GM21529 (cell line): ENCODE measurements around the gene PODXL.
"Not testable (repeated sequence)": the region's sequence is repeated elsewhere in the genome, so short reads cannot be mapped to it uniquely, and the experiment has no call there.

Experiments used
- ATAC-seq: cut with Tn5 transposase; IDR thresholded peaks from one replicate; pipeline ENCODE4 v1.9.1; 2021; ENCODE audit not compliant: unreplicated experiment

The PODXL gene

DNA sequence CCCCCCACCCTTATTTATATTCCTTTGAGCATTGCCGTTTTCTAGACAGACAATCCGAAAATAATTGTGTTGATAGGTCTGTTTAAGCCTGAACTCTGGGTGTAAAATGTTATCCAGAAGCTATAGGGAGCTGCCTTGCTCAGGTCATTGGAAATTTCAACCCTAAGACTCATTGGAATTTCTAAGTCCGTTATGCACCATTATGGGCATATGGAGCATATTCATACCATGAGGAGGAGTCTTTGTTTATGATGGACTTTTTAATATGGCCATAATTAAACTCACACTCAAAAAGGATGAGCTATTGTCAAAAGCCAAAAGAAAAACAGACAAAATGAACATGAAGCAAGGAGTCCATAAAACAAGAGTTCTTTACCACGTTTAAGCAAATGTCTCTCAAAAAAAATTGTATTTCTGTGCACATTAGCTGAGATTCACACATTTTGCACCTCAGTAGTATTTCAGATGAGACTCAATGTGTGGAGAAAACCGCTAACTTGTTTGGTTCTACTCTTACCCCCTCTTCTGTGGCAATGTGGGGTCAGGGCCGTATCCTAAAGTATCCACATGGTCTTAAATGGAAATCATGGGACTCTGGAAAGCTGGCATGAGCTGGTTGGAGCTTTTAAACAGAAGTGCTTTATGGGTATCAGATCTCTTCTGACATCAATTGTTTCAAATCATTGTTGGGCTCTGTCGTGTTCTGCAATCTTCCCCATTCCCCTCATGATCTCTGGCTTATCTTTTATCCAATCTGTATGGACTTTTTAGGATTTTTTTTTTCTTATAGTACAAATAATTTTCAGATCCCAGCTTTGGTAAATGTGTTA is 60.5 kb downstream of the PODXL start:
- ATAC-seq: no peak

DNA sequence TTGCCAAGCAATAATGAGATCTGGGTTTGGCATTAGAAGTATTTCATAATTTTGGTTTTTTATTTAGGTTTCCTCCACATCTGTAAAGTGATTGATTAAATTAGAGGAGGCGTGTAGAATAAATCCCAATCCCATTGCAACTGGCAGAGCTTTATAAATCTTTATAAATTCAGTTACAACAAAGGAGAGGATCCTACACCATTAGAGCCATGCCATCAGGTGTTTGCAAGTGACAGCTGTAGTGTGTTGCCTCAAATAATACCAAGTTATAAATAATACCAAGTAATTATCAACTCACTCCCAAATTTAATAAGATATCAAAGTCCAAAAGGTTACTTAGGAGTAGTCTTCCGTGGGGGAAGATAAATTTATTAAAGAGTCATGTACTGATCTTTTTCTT is 62.2 kb downstream of the PODXL start:
- ATAC-seq: no peak

DNA sequence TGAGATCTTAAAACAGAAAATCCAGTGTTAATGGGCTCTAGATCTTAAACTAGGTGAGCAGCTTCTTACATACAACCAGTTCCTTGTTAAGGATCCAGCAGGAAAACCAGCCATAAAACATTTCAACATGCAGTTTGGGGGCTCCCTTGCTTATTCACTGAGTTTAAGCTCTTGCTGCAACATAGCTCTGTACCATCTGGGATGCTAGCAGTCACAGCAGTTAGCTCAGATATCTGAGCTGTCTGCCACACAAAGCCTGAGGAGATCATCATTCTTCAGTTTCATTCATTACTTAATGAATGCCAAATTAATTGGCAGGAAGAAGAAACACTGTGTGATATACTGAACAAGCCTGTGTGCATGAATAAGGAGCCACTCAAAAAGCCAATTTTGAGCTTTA is 62.8 kb downstream of the PODXL start:
- ATAC-seq: no peak

DNA sequence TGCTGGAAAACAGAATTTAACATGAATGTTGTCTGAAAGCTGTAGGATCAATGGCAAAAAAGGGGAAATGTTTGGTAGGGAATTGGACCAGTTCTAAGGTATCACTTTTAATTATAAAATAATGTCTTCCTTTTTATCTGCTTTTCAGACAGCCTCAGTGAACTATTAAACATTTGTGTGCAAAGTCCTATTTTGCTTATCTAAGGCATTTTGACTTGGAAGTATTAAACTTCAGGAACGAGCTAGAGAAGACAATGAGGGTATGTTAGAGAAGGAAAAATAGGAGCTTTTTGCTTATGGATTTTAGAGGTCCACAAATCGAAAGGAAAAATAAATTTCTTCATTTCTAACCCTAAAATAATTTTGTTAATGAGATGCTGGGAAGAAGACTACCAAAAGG is 63.3 kb downstream of the PODXL start:
- no peak for ATAC-seq

GRCh38 chr7:131489881-131490280 is 66.5 kb downstream of the PODXL start:
- ATAC-seq: no peak

DNA sequence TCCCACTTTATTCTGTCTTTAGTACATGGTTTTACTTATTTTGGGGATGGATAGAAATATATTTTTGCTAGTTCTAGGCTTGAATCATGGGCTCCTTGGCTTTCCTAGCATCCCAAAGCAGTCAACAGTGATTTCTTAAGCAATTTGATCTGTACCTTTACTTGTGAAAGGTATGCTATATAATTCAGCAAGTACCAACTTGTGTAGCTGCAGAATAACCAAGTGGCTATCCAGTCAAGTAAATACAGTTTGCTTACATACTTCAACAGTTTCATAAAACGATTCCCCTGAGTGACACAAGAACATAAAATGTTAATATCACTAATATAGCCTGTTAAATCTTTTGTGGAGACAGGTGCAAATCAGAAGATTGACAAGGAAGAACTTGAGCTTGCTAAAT is 67.2 kb downstream of the PODXL start:
- ATAC-seq: no peak

- no peak for ATAC-seq
Observed at GRCh38 chr7:131488361-131488760, 68.1 kb downstream of the PODXL start.

DNA sequence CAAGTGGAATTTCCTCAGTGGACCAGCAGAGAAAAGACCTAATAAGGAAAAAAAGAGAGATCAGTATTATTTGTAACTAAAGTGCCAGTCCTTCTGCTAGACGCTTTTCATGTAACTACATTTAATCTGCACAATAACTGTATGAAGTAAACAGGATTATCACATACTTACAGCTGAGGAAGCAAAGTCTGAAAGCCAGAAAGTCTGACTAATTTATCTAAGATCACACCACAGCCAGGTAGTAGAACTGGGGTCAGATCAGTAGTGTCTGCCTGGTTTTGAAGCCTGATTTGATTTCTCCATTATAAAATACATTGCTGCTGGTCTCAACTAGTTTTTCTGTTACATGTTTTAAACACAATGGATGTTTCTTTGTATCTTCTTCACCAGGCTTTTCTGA is 69.2 kb downstream of the PODXL start:
- no peak for ATAC-seq

GRCh38 chr7:131486346-131486745 is 70.1 kb downstream of the PODXL start:
- ATAC-seq: no peak

GRCh38 chr7:131483586-131483985 is 72.8 kb downstream of the PODXL start:
- ATAC-seq: no peak

GRCh38 chr7:131482800-131483199 is 73.6 kb downstream of the PODXL start:
- peak; percentile 66 for ATAC-seq

DNA sequence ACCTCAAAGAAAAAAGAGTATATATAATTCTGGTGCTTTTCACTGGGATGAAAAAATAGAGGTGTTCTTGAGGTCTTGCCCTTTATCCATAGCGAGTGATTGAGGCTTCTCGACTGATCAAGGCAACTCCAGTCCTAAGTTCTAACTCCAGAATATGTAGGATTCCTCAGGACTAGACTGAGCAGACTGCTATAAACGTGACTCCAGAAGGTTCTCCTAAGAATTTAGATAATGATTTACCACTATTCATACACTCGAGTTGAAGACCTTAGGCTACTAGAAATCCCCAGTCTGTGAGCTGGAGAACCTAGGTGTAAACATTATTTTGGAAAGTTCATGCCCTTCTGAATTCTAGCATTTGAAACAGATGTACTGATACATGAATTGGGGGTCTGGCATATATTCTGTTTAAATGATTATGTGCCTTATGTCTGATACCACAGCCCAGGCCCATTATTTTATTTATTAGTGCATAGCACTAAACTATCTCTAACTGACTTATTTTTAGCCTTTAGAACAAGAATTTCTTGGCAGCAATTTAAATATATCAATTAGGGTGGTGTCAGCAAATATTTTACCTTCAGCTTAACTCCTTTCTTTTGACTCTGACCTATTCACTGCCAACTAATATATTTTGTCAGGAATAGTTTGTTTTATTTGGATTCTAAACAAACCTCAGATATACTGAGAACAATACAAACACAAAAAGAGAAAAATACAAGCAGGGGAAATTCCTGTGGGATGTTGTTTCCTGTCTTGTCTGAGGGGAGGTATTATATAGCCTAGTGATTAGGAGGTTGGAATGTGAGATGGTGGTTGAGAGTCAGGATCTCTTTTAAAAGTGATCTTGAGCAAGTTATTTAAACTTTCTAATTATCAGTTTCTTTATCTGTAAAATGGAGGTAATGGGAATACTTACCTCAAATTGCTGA is 75.8 kb downstream of the PODXL start:
- ATAC-seq: no peak

GRCh38 chr7:131476740-131477139 is 79.7 kb downstream of the PODXL start:
- ATAC-seq: no peak

- no peak for ATAC-seq
Observed at GRCh38 chr7:131471250-131472004, 85.0 kb downstream of the PODXL start.

- ATAC-seq: no peak
Observed at GRCh38 chr7:131467788-131468187, 88.6 kb downstream of the PODXL start.

GRCh38 chr7:131466735-131467365 is 89.6 kb downstream of the PODXL start:
- ATAC-seq: no peak

DNA sequence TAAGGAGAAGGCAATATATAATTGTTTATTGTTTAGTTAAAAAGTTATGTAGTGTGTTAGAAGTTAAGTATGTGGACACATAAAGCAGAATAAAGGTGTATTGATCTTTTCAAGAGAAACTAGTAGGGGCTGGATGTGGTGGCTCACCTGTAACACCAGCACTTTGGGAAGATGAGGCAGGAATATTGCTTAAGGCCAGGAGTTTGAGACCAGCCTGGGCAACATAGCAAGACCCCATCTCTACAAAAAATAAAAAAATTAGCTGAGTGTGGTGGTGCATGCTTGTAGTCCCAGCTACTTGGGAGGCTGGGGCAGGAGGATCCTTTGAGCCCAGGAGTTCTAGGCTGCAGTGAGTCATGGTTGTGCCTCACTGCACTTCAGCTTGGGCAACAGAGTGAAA is 93.7 kb downstream of the PODXL start:
- not testable (repeated sequence) for ATAC-seq

- no peak for ATAC-seq
Observed at GRCh38 chr7:131462059-131462458, 94.4 kb downstream of the PODXL start.

DNA sequence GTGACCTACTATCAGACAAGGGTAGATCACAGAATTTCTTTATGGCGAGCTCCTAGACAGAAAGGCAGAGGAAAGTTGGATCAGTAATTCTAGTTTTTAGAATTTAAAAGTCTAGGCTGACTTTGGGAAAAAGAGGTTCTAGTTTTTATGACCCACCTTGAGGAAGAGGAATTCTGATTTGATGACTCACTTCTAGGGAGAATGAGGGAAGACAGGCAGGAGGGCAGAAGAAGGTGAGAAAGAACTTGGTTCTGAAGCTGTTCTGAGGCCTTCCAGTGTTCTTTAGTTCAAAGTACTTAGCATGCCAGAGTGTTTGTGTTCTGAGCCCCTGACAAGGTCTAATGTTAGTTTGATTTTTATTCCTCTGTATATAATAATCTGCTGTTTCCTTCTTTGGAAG is 97.2 kb downstream of the PODXL start:
- no peak for ATAC-seq

DNA sequence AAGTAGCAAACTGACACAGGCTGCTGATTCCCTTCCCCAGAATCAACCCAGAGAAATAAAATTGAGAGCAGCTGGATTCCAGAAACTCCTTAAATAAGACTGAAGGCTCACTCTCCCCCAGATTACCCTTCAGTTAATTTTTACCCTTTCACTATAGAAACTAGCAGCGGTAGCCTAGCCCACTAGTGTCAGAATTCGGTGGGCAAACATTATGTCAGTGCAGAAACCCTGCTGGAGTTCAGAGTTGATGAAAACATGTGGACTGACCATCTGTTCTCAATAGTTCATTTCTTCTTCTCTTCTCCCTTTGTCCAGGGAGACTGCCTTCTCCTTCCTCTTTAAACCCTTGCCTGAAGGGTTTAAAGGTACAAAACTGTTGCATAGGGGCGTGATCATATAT is 100.1 kb downstream of the PODXL start:
- no peak for ATAC-seq

- no peak for ATAC-seq
Observed at GRCh38 chr7:131455546-131455945, 100.9 kb downstream of the PODXL start.
